UCSD-AML1 (cell line): Measurements from ENCODE around the gene ARHGEF37.
A peak's percentile ranks its signal among the peaks of the same experiment; 100 is the strongest.

ENCODE experiments used
- DNase-seq: peaks from one replicate; lab custom pipeline; 2025; ENCODE audit not compliant: unreplicated experiment; lab: John Stamatoyannopoulos, UW

Gene ARHGEF37

GRCh38 chr5:149671544-149671943 is 90.2 kb downstream of the ARHGEF37 start:
- DNase-seq = no peak

- DNase-seq = no peak
Measured at GRCh38 chr5:149672701-149673476, 91.6 kb downstream of the ARHGEF37 start.

GRCh38 chr5:149674686-149675085 is 93.4 kb downstream of the ARHGEF37 start:
- no peak for DNase-seq

- no peak for DNase-seq
Measured at GRCh38 chr5:149675610-149676201, 94.4 kb downstream of the ARHGEF37 start.

- DNase-seq = peak; percentile 27
Measured at GRCh38 chr5:149677731-149678130, 96.4 kb downstream of the ARHGEF37 start.

- no peak for DNase-seq
Measured at GRCh38 chr5:149679876-149680809, 98.8 kb downstream of the ARHGEF37 start.

GRCh38 chr5:149680810-149681221 is 99.5 kb downstream of the ARHGEF37 start:
- DNase-seq = peak; percentile 44

GRCh38 chr5:149681252-149681651 is 100.0 kb downstream of the ARHGEF37 start:
- no peak for DNase-seq

- DNase-seq = no peak
Measured at GRCh38 chr5:149681922-149682321, 100.6 kb downstream of the ARHGEF37 start.

GRCh38 chr5:149682532-149683075 is 101.3 kb downstream of the ARHGEF37 start:
- DNase-seq = no peak

- DNase-seq = no peak
Measured at GRCh38 chr5:149683964-149684363, 102.7 kb downstream of the ARHGEF37 start.

GRCh38 chr5:149684371-149684770 is 103.1 kb downstream of the ARHGEF37 start:
- no peak for DNase-seq
